ENCODE measurements around the gene TSACC.

TSACC gene

DNA sequence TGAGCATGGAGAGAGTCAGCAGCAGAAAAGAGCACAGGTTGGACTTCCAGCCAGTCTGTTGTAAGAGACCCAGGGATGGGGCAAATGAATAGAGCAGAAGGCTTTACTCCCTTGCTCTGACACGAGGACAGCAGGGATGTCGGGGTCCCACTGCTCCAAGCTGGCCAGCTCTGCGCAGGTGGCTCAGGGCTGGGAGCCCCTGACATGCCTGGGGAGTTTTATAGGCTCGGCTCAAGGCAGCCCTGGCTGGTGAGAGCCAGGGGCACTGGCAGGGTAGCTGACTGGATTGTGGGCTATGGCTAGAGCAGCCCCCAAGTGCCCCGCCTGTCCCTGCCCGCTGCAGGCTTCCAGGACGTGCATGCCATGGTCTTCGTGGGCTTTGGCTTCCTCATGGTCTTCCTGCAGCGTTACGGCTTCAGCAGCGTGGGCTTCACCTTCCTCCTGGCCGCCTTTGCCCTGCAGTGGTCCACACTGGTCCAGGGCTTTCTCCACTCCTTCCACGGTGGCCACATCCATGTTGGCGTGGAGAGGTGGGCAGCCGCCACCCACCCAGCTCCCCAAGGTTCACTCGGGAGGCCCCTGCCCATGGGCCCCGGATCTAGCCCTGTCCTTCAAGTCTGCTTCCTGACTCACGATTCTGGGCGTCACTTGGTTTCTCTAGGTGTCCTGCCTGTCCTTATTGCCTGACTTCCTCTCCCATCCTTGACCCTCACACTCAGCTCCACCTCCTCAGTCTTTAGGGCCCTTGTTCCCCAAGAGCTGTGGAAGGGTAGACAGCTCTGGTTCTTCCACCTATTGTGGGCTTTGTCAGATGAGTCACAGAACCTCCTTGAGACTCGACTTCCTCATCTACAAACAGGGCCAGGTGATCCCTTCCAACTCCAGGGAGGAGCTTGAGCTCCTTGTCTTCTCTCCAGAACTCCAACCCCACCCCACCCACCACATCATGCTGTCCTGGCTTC, 38.9 kb downstream of the TSACC start:
- DNase-seq: no peak

DNA sequence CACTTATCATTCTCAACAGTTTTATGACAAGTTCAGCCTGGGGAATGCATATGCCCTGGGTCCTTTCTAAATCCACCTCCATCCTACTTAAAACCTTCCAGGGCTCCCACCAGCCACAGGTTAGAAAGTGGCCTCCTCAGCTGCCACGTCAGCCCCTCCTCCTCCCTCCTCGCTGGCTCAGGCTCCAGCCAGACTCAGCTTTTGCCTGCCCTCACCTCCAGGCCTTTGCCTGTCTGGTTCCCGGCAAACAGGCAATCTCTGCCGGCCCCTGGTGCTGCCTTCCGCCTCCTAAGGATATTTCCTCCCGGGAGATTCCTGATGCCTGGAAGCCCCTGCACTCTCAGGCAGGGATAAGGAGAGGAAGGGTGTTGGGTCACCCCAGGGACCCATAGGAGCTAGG, 40.2 kb downstream of the TSACC start:
- DNase-seq: no peak

DNA sequence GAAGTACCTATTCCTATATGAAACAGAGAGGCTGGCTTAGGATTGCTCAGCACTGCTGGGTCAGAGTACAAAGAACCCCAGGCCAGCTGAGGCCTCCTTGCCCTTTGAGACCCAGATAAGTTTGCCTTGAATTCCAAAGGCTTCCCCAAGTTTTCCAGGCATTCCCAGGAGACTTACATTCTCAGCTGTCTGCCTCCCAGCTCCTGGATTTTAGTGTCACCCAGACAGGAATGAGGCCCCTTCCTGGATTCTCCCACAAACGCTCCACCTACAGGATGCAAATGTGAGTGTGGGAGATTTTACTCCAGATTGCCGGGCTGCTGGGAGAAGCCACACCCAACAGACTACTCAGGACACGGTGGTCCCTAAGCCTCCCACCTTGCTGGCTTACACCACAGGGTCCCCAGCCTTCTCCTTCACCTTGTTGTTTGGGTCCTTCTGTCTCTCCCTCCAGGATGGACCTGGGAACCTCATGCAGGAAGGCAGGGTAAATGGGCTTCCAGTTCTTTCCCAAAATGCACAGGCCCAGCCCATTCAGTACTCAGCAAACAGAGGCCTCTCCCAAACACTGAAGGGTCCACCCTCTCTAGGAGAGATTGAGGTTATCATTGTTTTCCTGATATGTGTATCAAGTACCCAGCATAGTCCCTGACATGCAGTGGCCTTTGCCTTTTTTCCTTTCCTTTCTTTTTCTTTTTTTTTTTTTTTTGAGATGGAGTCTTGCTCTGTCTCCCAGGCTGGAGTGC, 41.3 kb downstream of the TSACC start:
- DNase-seq: no peak

DNA sequence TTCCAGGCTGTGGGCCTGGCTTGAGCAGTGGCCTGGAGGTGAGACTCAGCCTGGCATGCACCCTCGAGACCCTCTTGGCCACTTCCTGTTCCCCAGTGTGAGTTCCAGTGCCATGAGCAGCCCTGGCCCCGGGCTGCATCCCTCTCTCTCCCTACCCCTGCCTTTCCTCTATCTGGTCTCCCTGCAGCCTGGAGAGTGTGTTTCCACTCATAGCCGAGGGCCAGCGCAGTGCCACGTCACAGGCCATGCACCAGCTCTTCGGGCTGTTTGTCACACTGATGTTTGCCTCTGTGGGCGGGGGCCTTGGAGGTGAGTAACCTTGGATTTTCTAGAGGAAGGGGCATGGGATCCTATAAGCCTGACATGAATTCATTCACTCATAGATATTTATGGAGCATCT, 44.2 kb downstream of the TSACC start:
- no peak for DNase-seq

DNA sequence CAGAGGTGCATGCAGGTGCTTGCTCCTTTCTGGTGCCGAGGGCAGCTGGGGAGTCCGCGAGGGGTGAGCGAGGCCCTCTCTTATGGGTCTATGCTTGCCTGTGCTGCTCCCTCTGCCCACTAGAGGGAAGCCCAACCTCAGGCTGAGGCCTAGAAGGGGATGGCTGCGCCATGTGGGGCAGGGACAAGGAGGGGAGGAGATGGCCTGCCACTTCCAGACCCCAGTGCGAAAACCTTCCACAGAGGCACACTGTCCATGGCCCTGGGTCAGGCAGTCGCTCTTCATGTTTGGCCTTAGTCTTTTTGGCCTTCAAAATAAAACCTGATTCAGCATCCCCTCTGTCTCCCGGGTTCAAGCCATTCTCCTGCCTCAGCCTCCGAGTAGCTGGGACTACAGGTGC, 44.7 kb downstream of the TSACC start:
- DNase-seq: peak; percentile 74

DNA sequence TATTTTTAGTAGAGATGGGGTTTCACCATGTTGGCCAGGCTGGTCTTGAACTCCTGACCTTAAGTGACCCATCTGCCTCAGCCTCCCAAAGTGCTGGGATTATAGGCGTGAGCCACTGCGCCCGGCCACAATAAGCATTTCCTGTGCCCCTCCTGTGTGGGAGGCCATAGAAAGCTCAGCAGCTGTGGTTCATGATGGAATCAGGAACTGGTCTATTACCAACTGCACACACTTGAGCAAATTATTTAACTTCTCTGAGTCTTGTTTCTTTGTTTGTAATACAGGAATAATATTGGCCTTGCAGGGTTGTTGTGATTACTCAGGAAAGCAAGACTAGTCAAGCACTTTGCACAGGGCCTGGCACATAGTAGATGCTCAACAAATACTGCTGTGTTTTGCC, 45.7 kb downstream of the TSACC start:
- DNase-seq: no peak

DNA sequence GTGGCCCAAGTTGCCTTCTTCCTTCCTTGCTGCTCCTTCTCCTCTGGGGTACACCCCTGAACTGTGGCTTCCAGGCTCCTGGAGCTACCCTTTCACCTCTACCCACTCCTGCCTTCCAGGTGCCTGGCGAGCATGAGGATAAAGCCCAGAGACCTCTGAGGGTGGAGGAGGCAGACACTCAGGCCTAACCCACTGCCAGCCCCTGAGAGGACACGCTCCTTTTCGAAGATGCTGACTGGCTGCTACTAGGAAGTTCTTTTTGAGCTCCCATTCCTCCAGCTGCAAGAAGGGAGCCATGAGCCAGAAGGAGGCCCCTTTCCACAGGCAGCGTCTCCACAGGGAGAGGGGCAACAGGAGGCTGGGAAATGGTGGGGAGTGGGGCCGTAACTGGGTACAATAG, 46.3 kb downstream of the TSACC start:
- DNase-seq: no peak

DNA sequence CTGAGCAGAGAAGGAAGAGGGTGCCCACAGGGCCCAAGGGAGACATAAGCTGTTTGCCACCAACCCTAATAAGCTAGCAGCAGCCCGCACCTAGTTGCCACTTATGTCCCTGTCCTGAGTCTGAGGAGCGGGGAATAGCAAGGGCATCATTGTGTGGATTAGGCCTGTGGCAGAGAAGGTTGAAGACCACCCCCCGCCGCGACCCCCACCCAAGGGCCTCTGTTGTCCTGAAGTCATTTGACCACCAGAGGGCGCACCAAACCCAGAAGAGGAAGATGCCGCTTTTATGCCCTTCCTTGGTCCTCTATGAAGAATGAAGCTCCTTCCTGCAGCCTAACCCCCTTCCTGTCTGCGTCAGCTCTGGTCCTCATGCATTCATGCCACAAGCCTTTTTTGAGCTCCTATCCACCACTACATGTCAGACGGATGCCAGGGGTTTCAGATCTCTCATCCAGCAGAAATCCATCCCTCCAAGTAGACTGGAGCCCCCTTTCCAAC, 47.3 kb downstream of the TSACC start:
- DNase-seq: peak; percentile 79

DNA sequence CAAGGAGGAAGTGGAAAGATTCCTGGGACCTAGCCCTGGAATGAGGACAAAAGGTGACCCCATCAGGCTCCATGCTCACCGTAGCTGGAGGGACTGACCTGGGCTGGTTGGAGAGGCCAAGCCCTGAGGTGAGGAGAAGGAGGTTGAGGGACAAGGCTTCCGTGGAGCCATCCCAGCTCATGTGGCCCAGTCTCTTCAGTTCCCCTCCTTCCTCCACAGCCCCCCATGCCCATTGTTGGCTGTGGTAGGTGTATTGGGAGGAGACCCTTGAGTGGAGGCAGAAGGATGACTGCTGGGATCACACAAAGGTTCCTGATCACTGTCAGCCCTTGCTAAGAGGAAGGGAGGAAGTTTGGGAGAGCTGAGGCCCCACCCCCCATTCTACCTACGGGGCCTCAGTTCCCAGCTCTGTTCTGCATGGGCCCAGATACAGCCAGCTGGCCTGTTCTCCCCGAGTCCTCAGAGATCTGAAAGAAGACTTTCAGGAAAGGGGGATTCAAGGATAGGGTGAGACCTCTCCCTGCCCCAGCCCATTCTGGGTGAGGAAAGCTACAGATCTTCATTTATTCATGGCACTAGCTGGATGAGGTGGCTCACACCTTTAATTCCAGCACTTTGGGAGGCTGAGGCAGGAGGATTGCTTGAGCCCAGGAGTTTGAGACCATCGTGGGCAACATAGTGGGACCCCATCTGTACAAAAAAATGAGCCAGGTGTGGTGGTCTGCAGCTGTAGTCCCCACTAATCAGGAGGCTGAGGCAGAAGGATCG, 48.0 kb downstream of the TSACC start:
- no peak for DNase-seq

DNA sequence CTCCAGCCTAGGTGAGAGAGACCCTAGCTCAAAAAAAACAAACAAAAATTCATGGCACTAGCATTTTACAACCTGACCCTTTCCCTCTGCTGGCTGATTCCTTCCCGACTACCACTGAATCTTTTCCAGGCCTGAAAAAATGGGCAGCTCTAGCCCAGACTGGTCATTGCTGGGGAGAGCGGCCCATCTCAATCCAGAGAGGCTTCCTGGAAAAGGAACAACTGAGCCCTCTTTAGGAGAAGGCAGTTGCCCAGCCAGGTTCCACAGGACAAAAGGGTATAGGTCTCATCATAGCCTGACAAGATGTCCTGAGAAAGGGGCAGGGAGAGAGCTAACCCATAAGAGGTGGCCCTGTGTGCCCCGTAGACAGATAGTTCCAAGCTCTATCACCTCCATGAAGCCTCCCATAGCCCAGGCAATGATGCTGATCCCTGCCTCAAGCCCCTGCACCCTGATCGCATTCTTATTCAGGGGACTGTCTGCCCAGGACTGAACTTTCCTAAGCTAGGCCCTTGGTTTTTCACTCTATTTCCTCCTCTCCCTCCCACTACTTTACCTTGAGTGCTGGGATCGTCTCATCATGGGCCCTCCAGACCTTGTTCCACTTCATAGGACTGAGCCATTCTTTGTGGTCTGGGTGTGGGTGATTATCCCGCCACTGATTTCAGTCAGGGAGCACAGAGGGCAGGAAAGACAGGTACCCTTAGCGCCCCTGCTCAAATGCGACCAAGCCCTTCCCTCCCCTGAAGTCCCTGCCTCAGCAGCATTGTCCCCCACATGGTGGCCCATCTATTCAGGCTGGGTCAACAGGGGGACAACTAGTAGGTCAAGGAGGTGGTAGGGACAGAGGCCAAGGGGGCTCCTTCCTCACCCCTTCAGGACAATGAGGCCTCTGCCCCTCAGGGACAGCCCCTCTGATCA, 48.9 kb downstream of the TSACC start:
- DNase-seq: no peak

DNA sequence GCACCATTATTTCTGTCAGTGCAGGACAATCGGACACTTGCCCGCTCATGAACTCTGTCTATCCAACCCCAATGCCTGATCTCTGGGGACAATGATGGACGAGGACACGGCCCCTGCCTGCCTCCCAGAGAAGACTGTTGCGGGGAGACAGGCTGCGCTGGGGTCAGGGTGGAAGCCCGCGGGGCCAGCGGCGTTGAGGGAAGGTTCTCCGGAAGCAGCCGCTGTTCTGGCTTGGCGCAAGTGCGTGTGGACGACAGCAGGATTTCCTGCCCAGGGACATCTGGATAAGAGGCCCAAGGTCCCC, 49.5 kb downstream of the TSACC start:
- DNase-seq: no peak

DNA sequence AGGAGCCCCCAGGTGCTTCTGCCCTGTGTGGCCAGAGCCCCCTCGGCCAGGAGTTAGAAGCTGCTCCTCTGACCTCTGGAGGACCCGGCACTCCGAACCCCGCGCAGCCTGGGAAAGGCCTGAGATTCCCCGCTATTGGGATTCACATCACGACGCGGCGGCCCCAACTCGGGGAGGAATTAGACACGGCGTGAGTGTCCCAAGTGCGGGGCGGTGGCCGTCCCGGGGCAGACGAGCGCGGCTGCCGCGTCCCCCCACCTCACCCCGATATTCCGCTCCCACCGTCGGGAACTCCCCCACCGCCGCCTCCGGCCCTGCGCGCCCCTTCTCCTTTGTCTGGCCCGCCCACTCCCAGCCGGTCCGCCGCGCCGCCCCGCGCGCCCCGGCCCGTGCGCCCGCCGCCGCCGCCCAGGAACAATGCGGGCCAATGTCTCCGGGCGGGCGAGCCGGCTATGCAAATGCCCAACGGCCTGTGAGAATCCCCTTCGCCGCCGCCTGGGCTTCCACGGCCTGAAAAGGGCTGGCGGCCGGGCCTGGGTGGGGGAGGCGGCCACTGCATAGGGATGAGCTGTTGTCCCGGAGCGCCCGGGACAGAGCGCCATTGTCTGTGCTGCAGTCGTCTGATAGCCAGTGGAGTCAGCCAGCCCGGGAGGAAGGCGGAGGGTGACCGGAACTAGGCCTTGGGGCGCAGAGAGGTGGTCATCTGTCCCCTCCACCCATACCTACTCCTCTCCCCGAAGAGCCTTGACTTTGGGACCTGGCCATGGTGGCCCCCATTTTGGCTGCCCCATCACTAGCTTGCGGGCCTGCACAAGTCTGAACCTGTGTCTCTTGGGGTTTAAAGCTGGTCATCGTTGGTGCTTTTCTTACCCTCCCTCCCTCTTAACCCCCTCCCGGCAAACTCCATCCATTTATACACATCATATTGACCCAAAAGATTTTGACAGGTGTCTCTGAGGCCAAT, 50.1 kb downstream of the TSACC start:
- DNase-seq: no peak

DNA sequence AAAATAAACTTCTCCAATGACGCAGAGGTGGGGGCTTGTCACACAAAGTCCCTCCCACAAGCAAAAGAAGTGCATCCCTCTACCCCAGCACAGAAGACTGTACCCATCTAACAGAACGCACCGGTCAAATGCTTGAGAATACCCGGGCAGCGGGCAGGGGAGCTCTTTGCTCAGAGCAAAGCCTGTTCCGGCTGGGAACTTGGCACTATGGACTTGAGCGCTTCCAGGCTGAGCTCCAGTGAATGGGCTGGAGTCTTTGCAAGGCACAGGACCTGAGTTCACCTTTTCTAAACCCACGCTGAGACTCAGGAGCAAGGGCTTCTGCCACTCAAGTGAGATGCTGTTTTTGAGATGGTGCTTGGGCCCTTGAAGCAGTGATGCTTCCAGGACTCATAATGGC, 51.0 kb downstream of the TSACC start:
- no peak for DNase-seq

DNA sequence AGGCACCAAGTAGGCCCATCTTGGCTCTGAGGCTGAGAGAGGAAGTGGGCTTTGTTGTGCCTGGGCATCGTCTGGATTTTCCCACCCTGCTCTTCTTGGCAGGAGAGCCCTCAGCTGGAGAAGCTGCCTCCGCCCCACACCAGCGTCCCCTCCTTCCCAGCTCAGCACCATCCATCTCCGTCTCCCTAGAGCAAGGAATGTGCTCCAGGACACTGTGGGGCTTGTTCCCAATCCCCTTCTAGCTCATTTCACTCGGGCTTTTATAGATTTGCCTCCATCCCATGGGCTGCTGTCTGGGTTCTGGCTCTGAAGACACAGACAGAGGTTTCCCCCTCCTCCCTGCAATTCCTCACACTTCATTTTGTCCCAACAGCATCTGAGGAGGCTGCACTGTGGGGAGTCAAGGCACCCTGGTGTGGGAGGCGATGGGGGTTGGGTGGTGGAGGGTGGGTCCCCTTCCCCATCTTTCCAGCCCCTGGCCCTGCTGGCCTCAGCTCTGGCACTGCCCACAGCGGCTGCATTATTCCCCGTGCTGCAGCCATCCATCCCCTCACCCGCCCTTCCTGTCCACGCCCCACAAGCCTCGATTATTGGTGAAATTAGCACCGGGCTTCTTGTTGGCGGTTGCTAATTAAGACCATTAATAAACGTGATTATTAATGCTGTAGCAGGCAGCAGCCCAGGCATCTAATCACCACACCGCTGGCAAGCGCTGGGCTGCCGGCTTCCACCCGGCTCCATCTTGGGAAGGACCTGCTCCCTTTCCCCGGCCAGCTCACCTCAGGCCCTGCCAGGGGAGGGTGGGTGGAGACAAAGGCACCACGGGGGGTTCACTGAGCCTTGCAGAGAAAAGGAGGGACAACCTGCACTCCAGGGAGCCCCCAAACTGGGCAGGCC, 52.4 kb downstream of the TSACC start:
- DNase-seq: no peak

DNA sequence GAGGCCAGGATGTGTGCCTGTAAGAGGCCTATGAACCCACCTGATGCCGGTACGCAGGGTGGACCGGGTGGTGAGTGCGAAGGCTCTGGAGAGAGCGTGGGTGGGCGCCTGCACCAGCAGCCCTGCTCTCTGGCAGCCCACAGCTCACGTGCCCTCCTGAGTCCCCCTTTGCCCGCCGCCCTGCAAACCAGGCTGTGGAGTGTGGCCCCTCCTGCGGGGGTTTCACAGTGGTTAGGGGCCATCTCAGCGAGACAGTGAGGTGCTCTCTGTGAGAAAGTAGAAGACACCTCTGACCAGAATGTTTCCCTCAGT, 53.0 kb downstream of the TSACC start:
- no peak for DNase-seq

DNA sequence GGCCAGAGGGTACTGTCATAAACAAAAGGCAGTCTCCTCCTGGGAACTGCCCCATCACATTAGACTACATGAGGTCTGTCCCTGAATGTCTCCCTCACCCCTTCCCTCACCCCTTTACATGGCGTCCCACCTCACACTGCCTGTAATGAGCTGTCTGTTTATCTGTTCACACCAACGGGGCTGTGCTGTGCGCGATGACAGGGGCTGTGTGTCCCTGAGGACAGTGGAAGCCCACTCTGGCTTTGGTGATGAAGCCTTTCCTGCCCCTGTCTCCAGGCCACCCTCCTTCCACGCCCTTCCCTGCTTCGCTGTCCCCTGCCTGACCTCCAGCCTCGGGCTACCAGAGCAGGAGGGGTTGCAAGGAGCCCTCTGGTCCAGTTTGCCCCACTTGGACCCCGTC, 53.4 kb downstream of the TSACC start:
- no peak for DNase-seq

DNA sequence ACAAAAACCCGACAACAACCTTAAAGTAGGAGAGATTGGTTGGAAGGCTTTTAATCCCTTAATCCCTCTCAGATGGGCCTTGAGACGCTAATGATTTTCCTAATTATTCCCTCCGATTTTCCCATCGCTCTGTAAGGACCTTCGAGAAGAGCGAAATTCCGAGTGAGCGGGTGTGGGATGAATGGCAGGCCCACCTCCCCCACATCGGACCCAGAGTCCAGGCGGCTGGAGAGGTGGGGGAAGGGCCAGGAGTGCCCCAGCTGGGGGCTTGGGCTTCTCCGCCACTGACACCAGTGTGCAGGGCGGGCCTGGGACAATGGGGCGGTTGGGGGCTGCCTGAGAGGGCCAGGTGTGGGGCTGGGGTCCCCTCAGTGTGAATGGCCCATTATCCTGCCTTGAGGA, 54.1 kb downstream of the TSACC start:
- DNase-seq: no peak

DNA sequence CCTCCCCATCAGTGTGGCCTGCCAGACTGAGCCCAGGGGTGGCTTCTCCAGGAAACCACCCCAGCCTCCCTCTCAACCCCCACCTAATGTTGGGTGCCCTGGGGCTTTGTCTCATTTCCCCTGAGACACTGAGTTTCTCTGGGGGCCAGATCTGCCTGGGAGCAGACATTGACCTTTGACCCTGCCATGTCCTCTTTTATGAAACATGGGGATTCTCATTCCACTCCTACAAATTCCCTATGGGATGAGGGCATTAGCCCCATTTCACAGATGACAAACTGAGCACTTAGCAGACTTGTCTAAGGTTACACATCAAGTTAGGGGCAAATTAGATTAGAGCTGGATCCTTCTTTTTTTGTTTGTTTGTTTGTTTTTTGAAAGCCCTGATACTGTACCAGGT, 54.8 kb downstream of the TSACC start:
- no peak for DNase-seq

DNA sequence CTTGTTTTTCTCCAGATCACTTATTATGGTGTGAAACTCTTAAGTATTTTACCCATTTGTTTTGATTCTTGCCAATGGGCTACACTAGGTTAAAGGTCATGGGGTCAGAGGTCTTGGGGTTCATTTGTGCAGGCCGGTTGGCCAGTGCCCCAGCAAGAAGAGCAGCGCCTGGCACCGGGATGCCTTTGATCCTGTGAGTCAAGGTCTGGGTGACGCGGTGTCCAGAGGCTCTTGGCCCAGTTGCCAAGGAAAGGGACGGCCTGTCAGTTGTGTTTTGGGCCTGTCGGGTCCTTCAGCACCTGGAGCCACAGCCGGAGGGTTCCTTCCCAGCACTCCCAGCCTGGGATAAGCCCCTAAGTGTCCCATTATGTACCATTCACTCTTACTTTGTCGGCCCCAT, 55.8 kb downstream of the TSACC start:
- no peak for DNase-seq

DNA sequence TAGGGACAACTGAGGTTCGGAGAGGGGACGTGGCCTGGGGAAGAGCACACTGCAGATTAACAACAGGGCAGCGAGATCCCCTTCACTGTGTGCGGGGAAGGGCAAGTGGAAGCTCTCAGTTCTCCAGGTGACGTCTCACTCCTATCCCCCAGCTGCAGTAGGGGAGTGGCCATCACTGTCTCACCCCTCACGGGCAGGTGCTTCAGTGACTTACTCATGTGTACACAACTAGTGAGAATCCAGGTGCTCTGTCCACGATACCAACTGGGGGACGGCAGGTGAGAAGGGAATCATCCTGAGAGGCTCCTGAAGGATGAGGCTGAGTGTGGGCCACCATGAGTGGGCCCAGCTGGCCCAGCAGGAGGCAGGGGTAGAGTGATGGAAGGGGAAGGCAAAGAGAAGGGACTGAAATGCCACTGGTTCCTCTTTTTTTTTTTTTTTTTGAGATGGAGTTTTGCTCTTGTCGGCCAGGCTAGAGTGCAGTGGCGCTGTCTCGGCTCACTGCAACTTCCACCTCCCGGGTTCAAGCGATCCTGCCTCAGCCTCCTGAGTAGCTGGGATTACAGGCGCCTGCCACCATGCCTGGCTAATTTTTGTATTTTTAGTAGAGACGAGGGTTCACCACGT, 56.6 kb downstream of the TSACC start:
- DNase-seq: no peak
